Transverse colon (tissue), 4 donors: ENCODE results near the gene EXD3.

ENCODE experiments used
- EP300 ChIP-seq: sonication (generic); formaldehyde crosslinking; IDR thresholded peaks from one replicate; pipeline ENCODE4 v1.6.1; 2017; ENCODE audit warnings: antibody characterized with exemption, low read depth
- POLR2AphosphoS5 ChIP-seq, 3 donors: sonication (generic); formaldehyde crosslinking; IDR thresholded peaks; one replicate each; pipeline ENCODE4 v1.6.1; 2016; ENCODE audit warnings: antibody characterized with exemption in 3 of 3
- TF ChIP-seq, protein P1 (sequence below), 5 experiments: fragments of 200-600 bp in 3 of 5; fragments of 450-650 bp in 2 of 5; sonication (generic) in 3 of 5; IDR thresholded peaks; 1 replicate in 2 of 5; 2 replicates in 3 of 5; pipeline ENCODE4 v1.5.1; 2016 to 2017; ENCODE audit warnings: antibody characterized with exemption in 5 of 5, inconsistent platforms in 3 of 5, mild to moderate bottlenecking in 2 of 5, moderate library complexity in 1 of 5

DNA sequence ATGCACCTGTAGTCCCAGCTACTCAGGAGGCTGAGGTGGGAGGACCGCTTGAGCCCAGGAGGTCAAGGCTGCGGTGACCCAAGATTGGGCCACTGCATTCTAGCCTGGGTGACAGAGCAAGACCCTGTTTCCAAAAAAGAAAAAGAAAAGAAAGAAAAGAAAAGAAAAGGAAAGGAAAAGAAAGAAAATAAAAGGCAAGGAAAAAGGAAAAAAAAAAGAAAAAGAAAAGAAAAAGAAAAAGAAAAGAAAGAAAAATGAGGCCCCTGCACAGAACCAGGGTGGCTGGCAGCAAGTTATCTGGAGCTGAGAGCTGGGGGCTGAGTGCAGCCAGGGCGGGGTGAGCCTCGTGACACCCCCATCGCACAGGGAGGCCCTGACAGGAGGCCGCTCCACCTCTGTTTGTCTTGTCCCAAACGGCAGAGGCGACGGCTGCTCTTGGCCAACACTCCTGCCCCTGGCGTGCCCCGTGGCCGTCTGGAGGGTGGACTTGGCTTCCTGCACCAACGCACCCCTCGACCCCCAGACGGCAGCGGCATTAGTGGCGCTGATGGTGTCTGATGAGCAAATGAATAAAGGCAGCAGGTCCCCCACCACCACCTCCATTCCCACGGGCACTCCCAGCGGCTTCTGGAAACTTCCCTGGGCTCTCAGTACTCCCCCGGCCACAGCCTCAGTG, 16.7 kb downstream of the EXD3 start:
- TF ChIP-seq, protein P1, sequence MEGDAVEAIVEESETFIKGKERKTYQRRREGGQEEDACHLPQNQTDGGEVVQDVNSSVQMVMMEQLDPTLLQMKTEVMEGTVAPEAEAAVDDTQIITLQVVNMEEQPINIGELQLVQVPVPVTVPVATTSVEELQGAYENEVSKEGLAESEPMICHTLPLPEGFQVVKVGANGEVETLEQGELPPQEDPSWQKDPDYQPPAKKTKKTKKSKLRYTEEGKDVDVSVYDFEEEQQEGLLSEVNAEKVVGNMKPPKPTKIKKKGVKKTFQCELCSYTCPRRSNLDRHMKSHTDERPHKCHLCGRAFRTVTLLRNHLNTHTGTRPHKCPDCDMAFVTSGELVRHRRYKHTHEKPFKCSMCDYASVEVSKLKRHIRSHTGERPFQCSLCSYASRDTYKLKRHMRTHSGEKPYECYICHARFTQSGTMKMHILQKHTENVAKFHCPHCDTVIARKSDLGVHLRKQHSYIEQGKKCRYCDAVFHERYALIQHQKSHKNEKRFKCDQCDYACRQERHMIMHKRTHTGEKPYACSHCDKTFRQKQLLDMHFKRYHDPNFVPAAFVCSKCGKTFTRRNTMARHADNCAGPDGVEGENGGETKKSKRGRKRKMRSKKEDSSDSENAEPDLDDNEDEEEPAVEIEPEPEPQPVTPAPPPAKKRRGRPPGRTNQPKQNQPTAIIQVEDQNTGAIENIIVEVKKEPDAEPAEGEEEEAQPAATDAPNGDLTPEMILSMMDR (IDR thresholded peaks at IDR 0.05), result no peak
- TF ChIP-seq EP300, result no peak
- no peak for TF ChIP-seq POLR2AphosphoS5 (IDR thresholded peaks at IDR 0.05)
